ENCODE measurements around the gene EFCAB7. TPM values are rescaled to one million over a fixed set of nuclear protein-coding genes. Genes with fewer than 3 reads are reported as not detected.

EFCAB7 gene
- total RNA-seq, 1 experiment from 2014 or later = 2.8 TPM

GRCh38 chr1:63522891-63523728, at the start of gene EFCAB7, which contains the start of gene ITGB3BP (continued):
- no peak for TF ChIP-seq ERG (CRISPR knock-in tag; IDR thresholded peaks at IDR 0.05)
- no peak for TF ChIP-seq TEAD4 (CRISPR knock-in tag; IDR thresholded peaks at IDR 0.05)
- peak; percentile 86; the same call in 1 of the 2 replicates for TF ChIP-seq NFE2L1 (CRISPR knock-in tag; IDR thresholded peaks at IDR 0.05)
- TF ChIP-seq ATF1 (CRISPR knock-in tag; IDR thresholded peaks at IDR 0.05) = no peak
- TF ChIP-seq ETV6 (CRISPR knock-in tag; IDR thresholded peaks at IDR 0.05) = peak; percentile 85
- TF ChIP-seq ZNF396 (CRISPR knock-in tag; IDR thresholded peaks at IDR 0.05; ENCODE audit: borderline replicate concordance) = no peak
- TF ChIP-seq FOXP4 (CRISPR knock-in tag; IDR thresholded peaks at IDR 0.05) = no peak
- no peak for TF ChIP-seq ZNF532 (CRISPR knock-in tag; IDR thresholded peaks at IDR 0.05; ENCODE audit: borderline replicate concordance)
- no peak for TF ChIP-seq JAZF1 (CRISPR knock-in tag; IDR thresholded peaks at IDR 0.05)
- no peak for TF ChIP-seq MXD4 (CRISPR knock-in tag; IDR thresholded peaks at IDR 0.05; ENCODE audit: borderline replicate concordance)
- TF ChIP-seq E2F4 (CRISPR knock-in tag; IDR thresholded peaks at IDR 0.05; ENCODE audit: borderline replicate concordance, low read depth) = peak; percentile 96
- TF ChIP-seq CREM (CRISPR knock-in tag; IDR thresholded peaks at IDR 0.05) = peak; percentile 70; the same call in 1 of the 2 replicates

- CTCF ChIA-PET = interaction anchor here (0.7 to 1.2 kb wide), 2 partner anchors 34 to 728 kb away, joined by 3 read pairs; partner anchors contain the start of gene UBE2U
- ATAC-seq = no peak
Observed at GRCh38 chr1:63475761-63476160, 47.6 kb upstream of the EFCAB7 start.

More at GRCh38 chr1:63475761-63476160, 47.6 kb upstream of the EFCAB7 start:
- TF ChIP-seq E2F4 (CRISPR knock-in tag; IDR thresholded peaks at IDR 0.05; ENCODE audit: borderline replicate concordance, low read depth) (no peak), MAX (CRISPR knock-in tag; IDR thresholded peaks at IDR 0.05) (no peak), ZBTB21 (CRISPR knock-in tag; IDR thresholded peaks at IDR 0.05; ENCODE audit: borderline replicate concordance) (no peak), NR1H2 (CRISPR knock-in tag; IDR thresholded peaks at IDR 0.05) (no peak), ZNF671 (CRISPR knock-in tag; IDR thresholded peaks at IDR 0.05) (no peak), ZNF219 (CRISPR knock-in tag; IDR thresholded peaks at IDR 0.05; ENCODE audit: borderline replicate concordance) (no peak), ESRRA (CRISPR knock-in tag; IDR thresholded peaks at IDR 0.05; ENCODE audit: borderline replicate concordance) (no peak), NFE2L1 (CRISPR knock-in tag; IDR thresholded peaks at IDR 0.05) (no peak)
- Mint-ChIP-seq H3K4me3 (no peak overlapping the region), H3K27me3 (ENCODE audit: low read depth) (no peaks in the 10 kb centered on the region), H3K27ac (no peak overlapping the region), H3K9me3 (peaks cover 8% of the 10 kb centered on the region), H3K36me3 (peaks cover 29% of the 10 kb centered on the region), H3K4me1 (no peaks in the 10 kb centered on the region)
- POLR2A ChIA-PET = no interaction called here
- no peak for DNase-seq (ENCODE audit: low spot score)
